ENCODE results near the gene PDZD8. TPM values are rescaled to one million over a fixed set of nuclear protein-coding genes. Genes with fewer than 3 reads are reported as not detected.

PDZD8 gene
- total RNA-seq, 2 experiments from 2014 or later, result 10.5 to 26.4 TPM

GRCh38 chr10:117327262-117327661, 48.0 kb downstream of the PDZD8 start:
- Histone ChIP-seq H3K27ac (ENCODE audit: low read depth, low read length, poor library complexity, severe bottlenecking) (no peak overlapping the region), H2AFZ (ENCODE audit: low read length) (no peak overlapping the region), H3K4me2 (ENCODE audit: low read length) (no peak overlapping the region), H3K36me3 (ENCODE audit: insufficient read depth, low read length) (peaks cover 18% of the 10 kb centered on the region), H4K20me1 (ENCODE audit: insufficient read depth, low read length) (0 out of 2 replicates have a peak, but pooled peaks cover 3% of the 10 kb centered on the region), H3K79me2 (ENCODE audit: insufficient read depth, low read depth, low read length) (peaks cover 8% of the 10 kb centered on the region; the same call in 1 of the 2 replicates), H3K4me1 (ENCODE audit: insufficient read depth, low read length, poor library complexity, severe bottlenecking) (no peaks in the 10 kb centered on the region), H3K4me3 (ENCODE audit: low read depth, low read length, poor library complexity, severe bottlenecking) (no peak overlapping the region), H3K9me3 (ENCODE audit: low read length) (0 out of 2 replicates have a peak, but pooled peaks cover 5% of the 10 kb centered on the region), H3K9me2 (ENCODE audit: insufficient read depth, low read length) (no peaks in the 10 kb centered on the region)
- ChIA-PET CTCF (ENCODE audit: unreplicated experiment) (no interaction called here), POLR2A (interaction anchor here (1.2 kb wide), 1 partner anchor 12 kb away, joined by 6 read pairs; no protein-coding TSS in a partner anchor)
- intact Hi-C loops (cut with micrococcal nuclease; ENCODE audit: unreplicated experiment), result no loop called here
- no TSS peak for BruUV-seq (replicated peaks)
- no peak for TF ChIP-seq CTCF (conservative IDR thresholded peaks at IDR 0.05; ENCODE audit: low read length)
- no peak for TF ChIP-seq EZH2phosphoT487 (IDR thresholded peaks at IDR 0.05; ENCODE audit: borderline replicate concordance, low read depth, low read length)
- no peak for DNase-seq (ENCODE audit: low spot score)

GRCh38 chr10:117324367-117324766, 50.9 kb downstream of the PDZD8 start:
- DNase-seq (ENCODE audit: low spot score), result no peak
- TF ChIP-seq CTCF (conservative IDR thresholded peaks at IDR 0.05; ENCODE audit: low read length) (no peak), EZH2phosphoT487 (IDR thresholded peaks at IDR 0.05; ENCODE audit: borderline replicate concordance, low read depth, low read length) (no peak)
- no peak overlapping the region for H2AFZ ChIP-seq (ENCODE audit: low read length)
- H3K4me1 ChIP-seq (ENCODE audit: insufficient read depth, low read length, poor library complexity, severe bottlenecking), result no peaks in the 10 kb centered on the region
- peaks cover 18% of the 10 kb centered on the region for H3K36me3 ChIP-seq (ENCODE audit: insufficient read depth, low read length)
- peaks cover 19% of the 10 kb centered on the region; the same call in 1 of the 2 replicates for H3K79me2 ChIP-seq (ENCODE audit: insufficient read depth, low read depth, low read length)
- H3K27ac ChIP-seq (ENCODE audit: low read depth, low read length, poor library complexity, severe bottlenecking), result no peak overlapping the region
- H3K9me2 ChIP-seq (ENCODE audit: insufficient read depth, low read length), result no peaks in the 10 kb centered on the region
- peaks cover 20% of the 10 kb centered on the region for H4K20me1 ChIP-seq (ENCODE audit: insufficient read depth, low read length)
- H3K9me3 ChIP-seq (ENCODE audit: low read length), result 0 out of 2 replicates have a peak, but pooled peaks cover 5% of the 10 kb centered on the region
- BruUV-seq (replicated peaks), result no TSS peak
- intact Hi-C loops (cut with micrococcal nuclease; ENCODE audit: unreplicated experiment), result no loop called here
- no peak overlapping the region for H3K4me2 ChIP-seq (ENCODE audit: low read length)
- H3K4me3 ChIP-seq (ENCODE audit: low read depth, low read length, poor library complexity, severe bottlenecking), result no peak overlapping the region
- CTCF ChIA-PET (ENCODE audit: unreplicated experiment), result interaction anchor here (0.6 kb wide), 1 partner anchor 46 kb away, joined by 3 read pairs; no protein-coding TSS in a partner anchor
- POLR2A ChIA-PET, result interaction anchor here (0.6 to 0.9 kb wide), 4 partner anchors 9 to 1350 kb away, joined by 3 to 5 read pairs (median 3); no protein-coding TSS in a partner anchor

DNA sequence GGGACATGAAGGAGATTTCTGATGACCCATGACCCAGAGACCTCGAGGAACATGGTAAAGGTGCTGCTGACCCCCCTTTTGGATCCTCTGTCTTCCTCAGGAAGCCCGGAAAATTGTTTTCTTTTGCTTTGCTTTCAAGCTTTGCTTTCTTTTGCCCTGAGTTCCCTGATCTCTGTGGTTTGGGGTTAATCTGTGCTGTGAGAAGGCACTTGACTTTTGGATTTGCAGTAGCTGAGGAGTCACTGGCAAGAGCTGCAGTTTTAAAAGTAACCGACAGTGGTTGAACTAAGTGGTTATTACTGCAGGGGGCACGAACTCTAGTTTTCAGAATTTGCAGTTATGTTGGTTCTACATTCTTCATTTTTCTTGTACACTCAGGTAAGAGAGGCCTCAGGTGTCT, 53.0 kb downstream of the PDZD8 start:
- Histone ChIP-seq H3K9me3 (ENCODE audit: low read length) (0 out of 2 replicates have a peak, but pooled peaks cover 5% of the 10 kb centered on the region), H4K20me1 (ENCODE audit: insufficient read depth, low read length) (peaks cover 33% of the 10 kb centered on the region), H2AFZ (ENCODE audit: low read length) (no peak overlapping the region), H3K36me3 (ENCODE audit: insufficient read depth, low read length) (peaks cover 27% of the 10 kb centered on the region), H3K9me2 (ENCODE audit: insufficient read depth, low read length) (no peaks in the 10 kb centered on the region), H3K4me3 (ENCODE audit: low read depth, low read length, poor library complexity, severe bottlenecking) (no peak overlapping the region), H3K4me1 (ENCODE audit: insufficient read depth, low read length, poor library complexity, severe bottlenecking) (no peaks in the 10 kb centered on the region), H3K27ac (ENCODE audit: low read depth, low read length, poor library complexity, severe bottlenecking) (no peak overlapping the region), H3K79me2 (ENCODE audit: insufficient read depth, low read depth, low read length) (peaks cover 19% of the 10 kb centered on the region; the same call in 1 of the 2 replicates), H3K4me2 (ENCODE audit: low read length) (no peak overlapping the region)
- TF ChIP-seq CTCF (conservative IDR thresholded peaks at IDR 0.05; ENCODE audit: low read length) (no peak), EZH2phosphoT487 (IDR thresholded peaks at IDR 0.05; ENCODE audit: borderline replicate concordance, low read depth, low read length) (no peak)
- intact Hi-C loops (cut with micrococcal nuclease; ENCODE audit: unreplicated experiment), result no loop called here
- no TSS peak for BruUV-seq (replicated peaks)
- CTCF ChIA-PET (ENCODE audit: unreplicated experiment), result no interaction called here
- POLR2A ChIA-PET, result no interaction called here
- DNase-seq (ENCODE audit: low spot score), result no peak

Data from OCI-LY7 (cell line).